Heart right ventricle (tissue), 16 donors: ENCODE data around the gene SPATA16. TPM values are rescaled to one million over a fixed set of nuclear protein-coding genes. Genes with fewer than 3 reads are reported as not detected.

ENCODE experiments used
- ATAC-seq, 8 donors: fragments of 200-7000 bp; cut with Tn5 transposase; one replicate each; pipeline ENCODE4 v1.9.1; 2020; ENCODE audit warnings: mild to moderate bottlenecking in 8 of 8, moderate library complexity in 8 of 8, moderate number of reproducible peaks in 1 of 8
- DNase-seq, 2 donors: peaks; one replicate each; pipeline ENCODE4 v3.0.0-alpha.2; 2020
- H3K27ac ChIP-seq, 10 donors: fragments of 200-600 bp; sonication (generic) in 2 of 10; one replicate each; pipeline versions ENCODE4 v1.5.0 to v1.8.0; 2020 to 2022; ENCODE audit warnings: mild to moderate bottlenecking in 3 of 10
- H3K27me3 ChIP-seq, 7 donors: fragments of 200-600 bp; one replicate each; pipeline ENCODE4 v1.8.0; 2021 to 2022; ENCODE audit warnings: mild to moderate bottlenecking in 2 of 7
- H3K36me3 ChIP-seq, 9 donors: fragments of 200-600 bp; sonication (generic) in 1 of 9; one replicate each; pipeline versions ENCODE4 v1.5.0 to v1.8.0; 2020 to 2022; ENCODE audit warnings: mild to moderate bottlenecking in 2 of 9
- H3K4me1 ChIP-seq, 9 donors: fragments of 200-600 bp; sonication (generic) in 1 of 9; one replicate each; pipeline versions ENCODE4 v1.5.0 to v1.8.0; 2020 to 2022; ENCODE audit warnings: mild to moderate bottlenecking in 4 of 9
- H3K4me3 ChIP-seq, 10 donors: fragments of 200-600 bp; sonication (generic) in 2 of 10; one replicate each; pipeline versions ENCODE4 v1.5.0 to v1.8.0; 2020 to 2022; ENCODE audit warnings: mild to moderate bottlenecking in 7 of 10, moderate library complexity in 2 of 10
- H3K9me3 ChIP-seq, 11 donors: fragments of 200-600 bp in 10 of 11; sonication (generic) in 2 of 11; one replicate each; pipeline versions ENCODE4 v1.5.0 to v1.8.0; 2013 to 2022; ENCODE audit warnings: mild to moderate bottlenecking in 2 of 11, control low read depth in 1 of 11, moderate library complexity in 1 of 11
- WGBS, 2 donors: extraction: QIAGEN DNeasy Blood & Tissue Kit; methylation state at CpG; one replicate each; pipeline ENCODE4 v1.1.7; 2013; ENCODE audit warnings: inconsistent platforms in 1 of 2; 5-methylcytosine and 5-hydroxymethylcytosine counted together
- intact Hi-C, 10 donors: fragments of 100-400 bp; cut with DNase I; formaldehyde crosslinking; loops; one replicate each; pipeline versions ENCODE4 v1.11.1 to v1.14.2; 2022
- polyA plus RNA-seq, 2 donors: library from polyadenylated mRNA; stranded (reverse); fragments of 200-250 nt; gene quantifications; one replicate each; pipeline ENCODE4 v1.2.3, GENCODE V29; 2013
- total RNA-seq, 10 donors: library from RNA; stranded (reverse); fragmentation: NEBNext Ultra II Directional in 3 of 10; extraction: Animal tissue kit (Norgen Biotek cat#: 25700) in 3 of 10; gene quantifications; one replicate each; pipeline versions ENCODE4 v1.2.1 to v1.2.4, GENCODE V29; 2021 to 2023
- TF ChIP-seq, protein P1 (sequence below), 9 donors: fragments of 200-600 bp; sonication (generic) in 2 of 9; IDR thresholded peaks; one replicate each; pipeline versions ENCODE4 v1.5.0 to v1.8.0; 2021 to 2022; ENCODE audit warnings: antibody characterized with exemption in 9 of 9, mild to moderate bottlenecking in 5 of 9, moderate library complexity in 1 of 9
- donor health status: Arrhythmogenic right ventricular cardiomyopathy.
- donor health status: ischemic (EF 13 %, LVEDD 7.1; RV severe dilation, severe dysfunction).
- donor health status: healthy with polysubstance abuse.
- donor health status: DM: no; HTN: yes; CAD: no.
- donor health status: DM: no; HTN: no; CAD: no.
- donor health status: ischemic (EF 25% LVEDD 6.9; RV normal size, moderate dysfunction).
- donor health status: ischemic (EF 25% LVEDD 5.7; RV mildly dilated, moderate dysfunction).
- donor health status: healthy.
- donor health status: DM: yes; HTN: yes; CAD: no.
- donor health status: Ischemic cardiomyopathy.
- donor health status: ischemic (EF 35%, LVEDD 5.7; RV mildly dilated, moderate dysfunction).
- donor health status: nonischemic (EF 11% LVEDD 7.7; RV severe dilation, severe dysfunction).
- donor health status: DM: yes; HTN: yes; CAD: no.
- donor health status: PGD.
- donor health status: ischemic (EF 29% LVEDD 5.4; RV normal size, mild dysfunction).
- donor health status: nonischemic (EF 23%, LVEDD 6.1; RV moderate dilation, normal function).

SPATA16 gene
- total and polyA plus RNA-seq, 12 donors, result not detected

- ATAC-seq, result no peak
- Histone ChIP-seq H3K27ac (no peak overlapping the region), H3K4me3 (no peak overlapping the region), H3K36me3 (no peaks in the 10 kb centered on the region), H3K9me3 (peaks cover 0 to 3% (median 0%) of the 10 kb centered on the region in 11 donors), H3K4me1 (no peaks in the 10 kb centered on the region), H3K27me3 (no peaks in the 10 kb centered on the region)
- TF ChIP-seq, protein P1, sequence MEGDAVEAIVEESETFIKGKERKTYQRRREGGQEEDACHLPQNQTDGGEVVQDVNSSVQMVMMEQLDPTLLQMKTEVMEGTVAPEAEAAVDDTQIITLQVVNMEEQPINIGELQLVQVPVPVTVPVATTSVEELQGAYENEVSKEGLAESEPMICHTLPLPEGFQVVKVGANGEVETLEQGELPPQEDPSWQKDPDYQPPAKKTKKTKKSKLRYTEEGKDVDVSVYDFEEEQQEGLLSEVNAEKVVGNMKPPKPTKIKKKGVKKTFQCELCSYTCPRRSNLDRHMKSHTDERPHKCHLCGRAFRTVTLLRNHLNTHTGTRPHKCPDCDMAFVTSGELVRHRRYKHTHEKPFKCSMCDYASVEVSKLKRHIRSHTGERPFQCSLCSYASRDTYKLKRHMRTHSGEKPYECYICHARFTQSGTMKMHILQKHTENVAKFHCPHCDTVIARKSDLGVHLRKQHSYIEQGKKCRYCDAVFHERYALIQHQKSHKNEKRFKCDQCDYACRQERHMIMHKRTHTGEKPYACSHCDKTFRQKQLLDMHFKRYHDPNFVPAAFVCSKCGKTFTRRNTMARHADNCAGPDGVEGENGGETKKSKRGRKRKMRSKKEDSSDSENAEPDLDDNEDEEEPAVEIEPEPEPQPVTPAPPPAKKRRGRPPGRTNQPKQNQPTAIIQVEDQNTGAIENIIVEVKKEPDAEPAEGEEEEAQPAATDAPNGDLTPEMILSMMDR (IDR thresholded peaks at IDR 0.05), result no peak
- no peak for DNase-seq
- WGBS, 2 donors, result 61 to 68% methylated on average over 4 of the region's 4 CpGs
- intact Hi-C loops, result loop anchor here in 1 of 10 donors (10.0 kb wide), 1 partner anchor 106 kb away; no protein-coding TSS in a partner anchor
Measured at GRCh38 chr3:173109143-173109542, 31.9 kb downstream of the SPATA16 start.

GRCh38 chr3:173103469-173103868 is 37.6 kb downstream of the SPATA16 start:
- no peaks in the 10 kb centered on the region for H3K27me3 ChIP-seq
- intact Hi-C loops, result loop anchor here in 1 of 10 donors (10.0 kb wide), 1 partner anchor 111 kb away; no protein-coding TSS in a partner anchor

DNA sequence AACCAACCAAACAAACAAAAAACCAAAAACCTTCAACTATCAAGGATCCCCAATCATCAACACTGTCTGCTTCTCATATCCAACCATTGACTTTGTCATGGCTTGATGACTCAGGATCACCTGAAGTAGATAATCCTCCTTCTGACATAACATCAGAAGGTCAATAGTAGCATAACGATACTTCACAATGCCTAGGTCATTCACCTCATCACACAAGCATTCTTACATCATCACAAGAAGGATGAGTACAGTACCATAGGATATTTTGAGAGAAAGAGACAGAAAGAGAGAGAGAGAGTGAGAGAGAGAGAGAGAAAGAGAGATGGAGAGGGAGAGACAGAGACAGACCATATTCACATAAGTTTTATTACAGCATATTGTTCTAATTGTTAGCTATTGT is 42.1 kb downstream of the SPATA16 start:
- Histone ChIP-seq H3K9me3 (peaks cover 0 to 14% (median 10%) of the 10 kb centered on the region in 11 donors), H3K27me3 (no peaks in the 10 kb centered on the region), H3K4me1 (no peaks in the 10 kb centered on the region), H3K36me3 (no peaks in the 10 kb centered on the region), H3K27ac (no peak overlapping the region), H3K4me3 (no peak overlapping the region)
- intact Hi-C loops, result no loop called here
- DNase-seq (no peak), ATAC-seq (no peak)
- WGBS, 2 donors, result 78 to 81% methylated on average over 1 of the region's 1 CpG
- TF ChIP-seq, protein P1 (IDR thresholded peaks at IDR 0.05), result no peak

More at GRCh38 chr3:173103469-173103868, 37.6 kb downstream of the SPATA16 start:
- 89 to 90% methylated on average over 1 of the region's 1 CpG for WGBS, 2 donors
- ATAC-seq, result no peak
- no peak overlapping the region for H3K27ac ChIP-seq
- no peaks in the 10 kb centered on the region for H3K36me3 ChIP-seq
- no peak overlapping the region for H3K4me3 ChIP-seq
- H3K4me1 ChIP-seq, result no peaks in the 10 kb centered on the region
- DNase-seq, result no peak
- TF ChIP-seq, protein P1 (IDR thresholded peaks at IDR 0.05), result no peak
- H3K9me3 ChIP-seq, result peaks cover 0 to 17% (median 10%) of the 10 kb centered on the region in 11 donors

DNA sequence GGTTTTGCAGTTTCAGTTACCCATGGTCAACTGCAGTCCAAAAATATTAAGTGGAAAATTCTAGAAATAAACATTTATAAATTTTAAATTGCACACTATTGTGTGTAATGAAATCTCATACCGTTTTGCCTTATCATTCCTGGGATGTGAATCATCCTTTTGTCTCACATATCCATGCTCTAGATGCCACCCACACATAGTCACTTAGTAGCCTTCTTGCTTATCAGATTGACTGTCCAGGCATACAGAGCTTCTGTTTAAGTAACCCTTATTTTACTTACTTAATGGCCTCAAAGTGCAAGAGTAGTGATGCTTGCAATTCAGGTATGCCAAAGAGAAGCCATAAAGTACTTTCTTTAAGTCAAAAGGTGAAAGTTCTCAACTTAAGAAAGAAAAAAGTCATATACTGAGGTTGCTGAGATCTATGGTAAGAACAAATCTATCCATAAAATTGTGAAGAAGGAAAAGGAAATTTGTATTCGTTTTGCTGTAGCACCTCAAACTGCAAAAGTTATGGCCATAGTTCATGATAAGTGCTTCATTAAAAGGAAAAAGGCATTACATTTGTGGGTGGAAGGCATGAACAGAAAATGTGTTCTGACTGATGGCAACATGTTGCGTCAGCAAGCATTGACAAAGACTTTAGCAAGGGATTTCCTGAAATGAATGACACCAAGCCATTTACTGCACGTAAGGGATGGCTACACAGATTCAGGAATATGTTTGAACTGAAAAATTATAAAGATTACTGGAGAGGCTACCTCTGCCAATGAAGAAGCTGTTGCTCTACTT is 43.8 kb downstream of the SPATA16 start:
- TF ChIP-seq, protein P1 (IDR thresholded peaks at IDR 0.05), result no peak
- WGBS, 2 donors, result 75 to 82% methylated on average over 4 of the region's 4 CpGs
- H3K4me1 ChIP-seq, result no peaks in the 10 kb centered on the region
- no peaks in the 10 kb centered on the region for H3K27me3 ChIP-seq
- DNase-seq, result no peak
- H3K9me3 ChIP-seq, result no peaks in the 10 kb centered on the region
- no peak overlapping the region for H3K4me3 ChIP-seq
- H3K27ac ChIP-seq, result no peak overlapping the region
- no peak for ATAC-seq
- intact Hi-C loops, result no loop called here
- H3K36me3 ChIP-seq, result no peaks in the 10 kb centered on the region
